ENCODE results near the gene LMNA. TPM values are rescaled to one million over a fixed set of nuclear protein-coding genes. Genes with fewer than 3 reads are reported as not detected.

LMNA gene
- 100 to 1,000 TPM; 162 to 219 TPM for total RNA-seq
- 189 TPM for polyA plus RNA-seq (ENCODE audit: insufficient read depth, low read depth, low replicate concordance)
- long read RNA-seq, donor 1, transcript LMNA-206 (12 exons, 3,190 nt): major isoform, 22 of 85 reads
- long read RNA-seq, donor 1, partial matches to known transcripts: 61 of 85 reads
- long read RNA-seq, donor 1, other reads (novel, unspliced or antisense): 0 of 85 reads
- long read RNA-seq, donor 2, transcript LMNA-206 (12 exons, 3,190 nt): major isoform, 14 of 50 reads
- long read RNA-seq, donor 2, partial matches to known transcripts: 34 of 50 reads
- long read RNA-seq, donor 2, other reads (novel, unspliced or antisense): 0 of 50 reads

- peak; percentile 95 for DNase-seq
- H3K36me3 ChIP-seq (ENCODE audit: low read depth, missing control alignments): no peaks in the 10 kb centered on the region
- TF ChIP-seq CTCF (IDR thresholded peaks at IDR 0.05) (no peak), POLR2A (IDR thresholded peaks at IDR 0.05) (peak; percentile 70)
- peak within 1 kb of the TSS; percentile 89 to 96 for H3K4me3 ChIP-seq
- no peaks in the 10 kb centered on the region for H3K9me3 ChIP-seq
- 3 to 5% methylated on average over 3 to 27 of the region's 37 CpGs for WGBS, 2 donors
- H3K4me1 ChIP-seq: peaks cover 48% of the 10 kb centered on the region
- intact Hi-C loops (cut with DNase I; ENCODE audit: low total_unique reads): no loop called here
- peak within 1 kb of the TSS; percentile 96 to 98 for H3K27ac ChIP-seq
- no peaks in the 10 kb centered on the region for H3K27me3 ChIP-seq
Measured at GRCh38 chr1:156114101-156114918, at the start of gene LMNA. Gene LMNA, plus strand, starts transcription at chr1:156114711. Its CDS starts 208 bp downstream, at chr1:156114919.

GRCh38 chr1:156065212-156065611 lies 49.3 kb upstream of the LMNA start:
- no peak overlapping the region for H3K4me3 ChIP-seq
- H3K27me3 ChIP-seq: no peaks in the 10 kb centered on the region
- TF ChIP-seq POLR2A (IDR thresholded peaks at IDR 0.05) (no peak), CTCF (IDR thresholded peaks at IDR 0.05) (no peak)
- no peaks in the 10 kb centered on the region for H3K36me3 ChIP-seq (ENCODE audit: low read depth, missing control alignments)
- no peak for DNase-seq
- no peak overlapping the region for H3K27ac ChIP-seq
- WGBS, 2 donors: 93 to 95% methylated on average over 3 of the region's 3 CpGs
- no peaks in the 10 kb centered on the region for H3K4me1 ChIP-seq
- no peaks in the 10 kb centered on the region for H3K9me3 ChIP-seq
- intact Hi-C loops (cut with DNase I; ENCODE audit: low total_unique reads): no loop called here

GRCh38 chr1:156065871-156066270 lies 48.6 kb upstream of the LMNA start:
- Histone ChIP-seq H3K27me3 (no peaks in the 10 kb centered on the region), H3K4me1 (no peaks in the 10 kb centered on the region), H3K27ac (no peak overlapping the region), H3K36me3 (ENCODE audit: low read depth, missing control alignments) (no peaks in the 10 kb centered on the region), H3K9me3 (no peaks in the 10 kb centered on the region), H3K4me3 (no peak overlapping the region)
- no peak for DNase-seq
- intact Hi-C loops (cut with DNase I; ENCODE audit: low total_unique reads): no loop called here
- 74 to 86% methylated on average over 16 of the region's 16 CpGs for WGBS, 2 donors
- TF ChIP-seq POLR2A (IDR thresholded peaks at IDR 0.05) (no peak), CTCF (IDR thresholded peaks at IDR 0.05) (no peak)

GRCh38 chr1:156067262-156067661 lies 47.2 kb upstream of the LMNA start:
- 82 to 89% methylated on average over 2 of the region's 2 CpGs for WGBS, 2 donors
- Histone ChIP-seq H3K4me3 (no peak overlapping the region), H3K27ac (no peak overlapping the region), H3K36me3 (ENCODE audit: low read depth, missing control alignments) (no peaks in the 10 kb centered on the region), H3K9me3 (no peaks in the 10 kb centered on the region), H3K4me1 (no peaks in the 10 kb centered on the region), H3K27me3 (no peaks in the 10 kb centered on the region)
- intact Hi-C loops (cut with DNase I; ENCODE audit: low total_unique reads): no loop called here
- TF ChIP-seq CTCF (IDR thresholded peaks at IDR 0.05): no peak
- TF ChIP-seq POLR2A (IDR thresholded peaks at IDR 0.05): no peak
- DNase-seq: no peak
